Measurements from ENCODE around the gene ATP8A1. TPM values are rescaled to one million over a fixed set of nuclear protein-coding genes. Genes with fewer than 3 reads are reported as not detected.

Gene ATP8A1
- total and polyA plus RNA-seq, 2 of the 8 experiments (the other 6 are each of a cell fraction or from before 2014, with no cell fraction given) = 3.7 to 14.9 TPM

DNA sequence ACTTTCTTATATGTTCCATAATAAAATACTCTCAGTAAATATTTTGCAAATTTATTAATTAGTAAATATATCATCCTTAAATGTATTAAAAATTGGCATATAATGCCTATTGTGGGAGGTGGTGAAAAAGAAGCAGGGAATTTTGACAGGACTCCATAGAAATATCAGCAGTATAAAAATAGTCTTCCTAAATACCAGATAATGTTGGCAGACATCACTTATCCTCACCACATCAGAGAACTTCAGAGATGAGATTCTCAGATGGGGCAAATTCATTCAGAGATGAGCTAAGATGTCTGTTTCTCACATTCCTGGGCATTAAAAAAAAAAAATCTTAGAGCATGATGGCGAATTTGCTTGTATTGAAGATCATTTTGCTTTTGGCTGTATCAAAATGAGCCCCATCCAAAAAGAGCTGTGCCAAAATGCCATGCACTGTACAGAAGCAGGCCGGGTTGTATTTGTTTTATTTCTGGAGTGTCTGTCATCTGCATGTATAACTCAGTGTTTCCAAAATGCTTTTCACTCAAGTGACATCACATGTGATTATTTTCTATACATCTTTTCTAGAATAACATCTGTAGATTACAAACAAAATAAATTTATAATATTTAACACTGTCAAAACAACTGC lies 41.7 kb downstream of the ATP8A1 start:
- Histone ChIP-seq H3K79me1 (ENCODE audit: low read depth, low read length) (no peaks in the 10 kb centered on the region), H2AFZ (ENCODE audit: low read length) (no peak overlapping the region), H2AK5ac (ENCODE audit: low read depth, low read length) (no peak overlapping the region), H3K27ac (ENCODE audit: low read depth, low read length) (no peak overlapping the region), H4K20me1 (replicated peaks in 1 of 2; ENCODE audit: control insufficient read depth in 1 of 2, insufficient read depth in 2 of 2, low read length in 2 of 2) (no peaks in the 10 kb centered on the region), H2BK15ac (ENCODE audit: low read length) (no peak overlapping the region), H3K23me2 (ENCODE audit: low read depth, low read length) (no peaks in the 10 kb centered on the region), H3K4me3 (ENCODE audit: extremely low read depth in 1 of 4, insufficient read depth in 2 of 4, low read depth in 3 of 4, low read length in 4 of 4) (no peak overlapping the region), H3K79me2 (ENCODE audit: control insufficient read depth in 1 of 2, insufficient read depth in 2 of 2, low read length in 2 of 2) (no peaks in the 10 kb centered on the region), H3K14ac (ENCODE audit: insufficient read length) (no peak overlapping the region), H3K36me3 (ENCODE audit: control insufficient read depth in 2 of 4, insufficient read depth in 4 of 4, low read length in 3 of 4) (no peaks in the 10 kb centered on the region; a peak in 1 of 8 replicates), H4K8ac (ENCODE audit: extremely low read depth, insufficient read depth, low read length) (no peak overlapping the region), H3K23ac (ENCODE audit: insufficient read length) (no peak overlapping the region), H2BK20ac (ENCODE audit: low read length) (no peak overlapping the region), H3K27me3 (replicated peaks in 1 of 4; ENCODE audit: control insufficient read depth in 3 of 4, extremely low read depth in 1 of 4, insufficient read depth in 3 of 4, low read length in 3 of 4) (no peaks in the 10 kb centered on the region), H3K18ac (ENCODE audit: extremely low read depth, low read length) (no peak overlapping the region), H3K9me3 (ENCODE audit: insufficient read depth in 2 of 2, low read depth in 1 of 2, low read length in 1 of 2) (no peaks in the 10 kb centered on the region), H4K91ac (replicated peaks; ENCODE audit: insufficient read length, low read length) (no peak overlapping the region), H4K5ac (ENCODE audit: insufficient read length, low read depth, low read length) (no peak overlapping the region), H3K4me2 (ENCODE audit: insufficient read depth in 1 of 2, low read depth in 2 of 2, low read length in 2 of 2) (no peak overlapping the region), H3K4me1 (replicated peaks in 1 of 4; ENCODE audit: control insufficient read depth in 3 of 4, insufficient read depth in 4 of 4, low read length in 3 of 4) (no peaks in the 10 kb centered on the region), H2BK120ac (replicated peaks; ENCODE audit: low read depth, low read length) (no peak overlapping the region), H3K4ac (replicated peaks; ENCODE audit: insufficient read length, low read depth, low read length) (no peak overlapping the region), H3K56ac (replicated peaks; ENCODE audit: insufficient read length, low read depth, low read length) (no peak overlapping the region), H3K9ac (replicated peaks in 1 of 4; ENCODE audit: extremely low read depth in 1 of 4, low read depth in 3 of 4, low read length in 3 of 4) (no peak overlapping the region), H2BK5ac (ENCODE audit: low read depth, low read length) (no peak overlapping the region), H2BK12ac (ENCODE audit: low read depth, low read length) (no peak overlapping the region)
- WGBS, 2 experiments (ENCODE audit: extremely low coverage in 1 of 2, insufficient coverage in 1 of 2, insufficient read length in 1 of 2, insufficient replicate concordance in 2 of 2, low coverage in 1 of 2, low lambda C conversion rate in 2 of 2, missing lambda C conversion rate in 1 of 2) = 91% methylated on average over 2 of the region's 2 CpGs; no CpG with 5 or more reads in 1 of the 2 experiments
- no peak for TF ChIP-seq CTBP2 (IDR thresholded peaks at IDR 0.05; ENCODE audit: borderline replicate concordance, insufficient read depth, insufficient read length, low read length)
- TF ChIP-seq ZNF274 (IDR thresholded peaks at IDR 0.05; ENCODE audit: borderline replicate concordance, extremely low read depth, low read length) = no peak
- no peak for TF ChIP-seq CHD2 (IDR thresholded peaks at IDR 0.05; ENCODE audit: low read length)
- no peak for TF ChIP-seq RXRA (IDR thresholded peaks at IDR 0.05; ENCODE audit: insufficient read depth, low read depth, low read length)
- TF ChIP-seq SIRT6 (IDR thresholded peaks at IDR 0.05; ENCODE audit: low read length) = no peak
- FAIRE-seq (no peak), DNase-seq (ENCODE audit: low read depth in 1 of 2, low spot score in 2 of 2) (no peak)
- CTCF ChIA-PET (ENCODE audit: partially characterized antibody) = interaction anchor here (0.9 kb wide), 1 partner anchor 15 kb away, joined by 3 read pairs; no protein-coding TSS in a partner anchor
- POLR2A ChIA-PET (ENCODE audit: partially characterized antibody) = no interaction called here
